H1 (cell line): ENCODE measurements around the gene ZAP70. TPM values are rescaled to one million over a fixed set of nuclear protein-coding genes. Genes with fewer than 3 reads are reported as not detected.

Source experiments
- CTCF ChIA-PET: fragments of 300-600 bp; sonication (Branson Sonifier 250); formaldehyde crosslinking; loops from one replicate; lab custom pipeline; 2021; ENCODE audit not compliant: partially characterized antibody; lab: Charles Lee
- POLR2A ChIA-PET: fragments of 300-600 bp; sonication (Branson Sonifier 250); formaldehyde crosslinking; loops from one replicate; lab custom pipeline; 2021; ENCODE audit warnings: inconsistent platforms; ENCODE audit not compliant: partially characterized antibody; lab: Charles Lee
- DNase-seq, 2 experiments: peaks; one replicate each; pipeline versions ENCODE4 v3.0.0 to v3.0.0-alpha.2; 2010 to 2022; ENCODE audit warnings: low spot score in 2 of 2, low read depth in 1 of 2, mixed read lengths in 1 of 2
- FAIRE-seq: peaks from 2 replicates; lab custom pipeline; 2011; peaks lifted over from hg19 to GRCh38; lab: Jason Lieb, UNC
- H2AFZ ChIP-seq: 2 replicates; pipeline ENCODE4 v1.8.1; 2012; ENCODE audit warnings: low read length, inconsistent platforms
- H2AK5ac ChIP-seq: 2 replicates; pipeline ENCODE4 v1.6.1; 2013; ENCODE audit warnings: low read depth, low read length
- H2BK120ac ChIP-seq: replicated peaks from 2 replicates; pipeline ENCODE3; 2013; ENCODE audit warnings: low read depth, low read length, inconsistent platforms
- H2BK12ac ChIP-seq: 2 replicates; pipeline ENCODE4 v1.6.1; 2013; ENCODE audit warnings: low read depth, low read length
- H2BK15ac ChIP-seq: 2 replicates; pipeline ENCODE4 v1.6.1; 2013; ENCODE audit warnings: low read length
- H2BK20ac ChIP-seq: 2 replicates; pipeline ENCODE4 v1.6.1; 2013; ENCODE audit warnings: low read length
- H2BK5ac ChIP-seq: 2 replicates; pipeline ENCODE4 v1.6.1; 2013; ENCODE audit warnings: low read depth, low read length
- H3K14ac ChIP-seq: 2 replicates; pipeline ENCODE4 v1.6.1; 2013; ENCODE audit warnings: inconsistent platforms; ENCODE audit not compliant: insufficient read length
- H3K18ac ChIP-seq: 2 replicates; pipeline ENCODE4 v1.6.1; 2013; ENCODE audit warnings: low read length; ENCODE audit errors: extremely low read depth
- H3K23ac ChIP-seq: 2 replicates; pipeline ENCODE4 v1.6.1; 2013; ENCODE audit warnings: inconsistent platforms; ENCODE audit not compliant: insufficient read length
- H3K23me2 ChIP-seq: 2 replicates; pipeline ENCODE4 v1.6.1; 2013; ENCODE audit warnings: low read depth, low read length
- H3K27ac ChIP-seq: 2 replicates; pipeline ENCODE4 v1.6.1; 2011; ENCODE audit warnings: low read depth, low read length, inconsistent platforms
- H3K27me3 ChIP-seq, 4 experiments: replicated peaks in 1 of 4; 1 replicate in 1 of 4; 2 replicates in 3 of 4; pipeline versions ENCODE4 v1.6.1 to v1.8.1; 2011 to 2013; ENCODE audit warnings: low read length in 3 of 4, mild to moderate bottlenecking in 3 of 4, inconsistent platforms in 2 of 4, mixed read lengths in 2 of 4, moderate library complexity in 1 of 4; ENCODE audit not compliant: control insufficient read depth in 3 of 4, insufficient read depth in 3 of 4; ENCODE audit errors: extremely low read depth in 1 of 4
- H3K36me3 ChIP-seq, 4 experiments: 2 replicates each; pipeline versions ENCODE4 v1.6.1 to v1.8.1; 2011 to 2013; ENCODE audit warnings: mild to moderate bottlenecking in 4 of 4, low read length in 3 of 4, moderate library complexity in 2 of 4, control low read depth in 1 of 4, inconsistent platforms in 1 of 4; ENCODE audit not compliant: insufficient read depth in 4 of 4, control insufficient read depth in 2 of 4
- H3K4ac ChIP-seq: replicated peaks from 2 replicates; pipeline ENCODE3; 2013; ENCODE audit warnings: low read length, low read depth, mixed read lengths, inconsistent platforms; ENCODE audit not compliant: insufficient read length
- H3K4me1 ChIP-seq, 4 experiments: replicated peaks in 1 of 4; 1 replicate in 1 of 4; 2 replicates in 3 of 4; pipeline versions ENCODE4 v1.6.1 to v1.8.1; 2011 to 2013; ENCODE audit warnings: low read length in 3 of 4, inconsistent platforms in 2 of 4, mixed read lengths in 1 of 4; ENCODE audit not compliant: insufficient read depth in 4 of 4, control insufficient read depth in 3 of 4
- H3K4me2 ChIP-seq, 2 experiments: 2 replicates each; pipeline versions ENCODE4 v1.6.1 to v1.8.1; 2011 to 2013; ENCODE audit warnings: low read depth in 2 of 2, low read length in 2 of 2, control low read depth in 1 of 2, inconsistent platforms in 1 of 2, mild to moderate bottlenecking in 1 of 2; ENCODE audit not compliant: insufficient read depth in 1 of 2
- H3K4me3 ChIP-seq, 4 experiments: fragments of 200-600, 300-600 bp in 1 of 4; sonication (generic), shearing (Covaris generic), sonication (Bioruptor Twin) in 1 of 4; 2 replicates each; pipeline versions ENCODE4 v1.5.1 to v1.8.1; 2011 to 2016; ENCODE audit warnings: low read length in 4 of 4, low read depth in 3 of 4, control low read depth in 2 of 4, inconsistent platforms in 2 of 4, mild to moderate bottlenecking in 2 of 4, mixed read lengths in 1 of 4, moderate library complexity in 1 of 4; ENCODE audit not compliant: insufficient read depth in 2 of 4; ENCODE audit errors: extremely low read depth in 1 of 4
- H3K56ac ChIP-seq: replicated peaks from 2 replicates; pipeline ENCODE3; 2013; ENCODE audit warnings: low read depth, mild to moderate bottlenecking, mixed read lengths, low read length, inconsistent platforms; ENCODE audit not compliant: insufficient read length
- H3K79me1 ChIP-seq: 2 replicates; pipeline ENCODE4 v1.6.1; 2013; ENCODE audit warnings: low read depth, low read length, control low read depth
- H3K79me2 ChIP-seq, 2 experiments: 2 replicates each; pipeline versions ENCODE4 v1.6.1 to v1.8.1; 2012 to 2013; ENCODE audit warnings: low read length in 2 of 2, mild to moderate bottlenecking in 2 of 2, inconsistent platforms in 1 of 2; ENCODE audit not compliant: insufficient read depth in 2 of 2, control insufficient read depth in 1 of 2
- H3K9ac ChIP-seq, 4 experiments: replicated peaks in 1 of 4; 1 replicate in 1 of 4; 2 replicates in 3 of 4; pipeline versions ENCODE4 v1.6.1 to v1.8.1; 2011 to 2013; ENCODE audit warnings: low read depth in 3 of 4, low read length in 3 of 4, control low read depth in 2 of 4, mild to moderate bottlenecking in 2 of 4, moderate library complexity in 2 of 4, inconsistent platforms in 1 of 4; ENCODE audit errors: extremely low read depth in 1 of 4
- H3K9me3 ChIP-seq, 2 experiments: 2 replicates each; pipeline versions ENCODE4 v1.6.1 to v1.8.1; 2012 to 2013; ENCODE audit warnings: mild to moderate bottlenecking in 2 of 2, moderate library complexity in 2 of 2, control low read depth in 1 of 2, inconsistent platforms in 1 of 2, low read depth in 1 of 2, low read length in 1 of 2, mixed read lengths in 1 of 2; ENCODE audit not compliant: insufficient read depth in 2 of 2
- H4K20me1 ChIP-seq, 2 experiments: replicated peaks in 1 of 2; 2 replicates each; pipeline versions ENCODE3 to v1.8.1; 2011 to 2013; ENCODE audit warnings: inconsistent platforms in 2 of 2, low read length in 2 of 2, mild to moderate bottlenecking in 1 of 2; ENCODE audit not compliant: insufficient read depth in 2 of 2, control insufficient read depth in 1 of 2
- H4K5ac ChIP-seq: 2 replicates; pipeline ENCODE4 v1.6.1; 2013; ENCODE audit warnings: low read length, low read depth, mixed read lengths, inconsistent platforms; ENCODE audit not compliant: insufficient read length
- H4K8ac ChIP-seq: 2 replicates; pipeline ENCODE4 v1.8.0; 2013; ENCODE audit warnings: mild to moderate bottlenecking, moderate library complexity, low read length, inconsistent platforms; ENCODE audit not compliant: insufficient read depth; ENCODE audit errors: extremely low read depth
- H4K91ac ChIP-seq: replicated peaks from 2 replicates; pipeline ENCODE3; 2013; ENCODE audit warnings: low read length, mixed read lengths, inconsistent platforms; ENCODE audit not compliant: insufficient read length
- CTCF ChIP-seq, 3 experiments: IDR thresholded peaks; 1 replicate in 2 of 3; 2 replicates in 1 of 3; pipeline versions ENCODE4 v1.5.1 to v1.6.1; 2011; ENCODE audit warnings: low read length in 3 of 3, mild to moderate bottlenecking in 3 of 3, inconsistent platforms in 2 of 3, low read depth in 1 of 3, moderate library complexity in 1 of 3; ENCODE audit not compliant: insufficient read depth in 1 of 3; ENCODE audit errors: control extremely low read depth in 1 of 3
- RAD21 ChIP-seq, 2 experiments: IDR thresholded peaks in 1 of 2; conservative IDR thresholded peaks in 1 of 2; 2 replicates each; pipeline ENCODE4 v1.6.1; 2011; ENCODE audit warnings: low read depth in 2 of 2, low read length in 2 of 2, improper control_type of control experiment in 1 of 2, inconsistent platforms in 1 of 2, mild to moderate bottlenecking in 1 of 2, moderate library complexity in 1 of 2
- TCF12 ChIP-seq: IDR thresholded peaks from 2 replicates; pipeline ENCODE4 v1.6.1; 2011; ENCODE audit warnings: low read depth, mild to moderate bottlenecking, low read length
- YY1 ChIP-seq: IDR thresholded peaks from 2 replicates; pipeline ENCODE4 v1.6.1; 2011; ENCODE audit warnings: low read depth, mild to moderate bottlenecking, low read length
- WGBS, 2 experiments: shearing (Covaris generic) in 1 of 2; methylation state at CpG; one replicate each; pipeline versions ENCODE4 v1.1.6 to v1.1.7; 2013 to 2015; ENCODE audit warnings: low lambda C conversion rate in 2 of 2, mixed read lengths in 2 of 2, inconsistent platforms in 1 of 2, low coverage in 1 of 2, missing lambda C conversion rate in 1 of 2; ENCODE audit not compliant: insufficient replicate concordance in 2 of 2, insufficient coverage in 1 of 2, insufficient read length in 1 of 2; ENCODE audit errors: extremely low coverage in 1 of 2, missing lambda C conversion rate in 1 of 2; 5-methylcytosine and 5-hydroxymethylcytosine counted together
- polyA plus RNA-seq, 7 experiments: library from polyadenylated mRNA; depleted of rRNA in 3 of 7; stranded (reverse) in 5 of 7; unstranded in 2 of 7; fragments of >200 nt in 5 of 7; fragments of 200-250 nt in 2 of 7; gene quantifications; 1 replicate in 5 of 7; 2 replicates in 1 of 7; 4 replicates in 1 of 7; pipeline versions ENCODE4 v1.2.1 to v1.2.3, GENCODE V29; 2011 to 2013; ENCODE audit warnings: missing spikeins in 2 of 7, mixed read lengths in 2 of 7
- total RNA-seq: library from RNA; stranded (reverse); fragmentation: NEBNext Ultra II Directional; extraction: Animal tissue kit (Norgen Biotek cat#: 25700); gene quantifications from 2 replicates; pipeline ENCODE4 v1.2.1, GENCODE V29; 2021

Gene ZAP70
- total and polyA plus RNA-seq, 2 of the 8 experiments (the other 6 are each of a cell fraction or from before 2014, with no cell fraction given), result 0.15 TPM; not detected in 1

- peak; percentile 80 for FAIRE-seq
- no peaks in the 10 kb centered on the region for H3K79me1 ChIP-seq
- no peak overlapping the region for H3K27ac ChIP-seq
- no peak overlapping the region for H4K5ac ChIP-seq
- TF ChIP-seq YY1 (peak; percentile 84), CTCF (IDR thresholded peaks at IDR 0.05; ENCODE audit: control extremely low read depth in 1 of 3, insufficient read depth in 1 of 3, low read depth in 1 of 3, low read length in 3 of 3) (peak; percentile 80 to 98 (median 88)), RAD21 (IDR thresholded peaks at IDR 0.05 in 1 of 2, conservative IDR thresholded peaks at IDR 0.05 in 1 of 2; ENCODE audit: low read depth in 2 of 2, low read length in 2 of 2) (peak; percentile 97 to 100), TCF12 (no peak)
- TF ChIP-seq, all 59 proteins: peak for 3
- Histone ChIP-seq H4K20me1 (no peaks in the 10 kb centered on the region), H3K18ac (no peak overlapping the region), H4K91ac (no peak overlapping the region), H2BK12ac (no peak overlapping the region), H2BK20ac (no peak overlapping the region), H3K4ac (no peak overlapping the region), H2AK5ac (no peak overlapping the region), H3K9me3 (no peaks in the 10 kb centered on the region), H3K23me2 (no peaks in the 10 kb centered on the region), H2BK15ac (no peak overlapping the region), H3K4me2 (no peak overlapping the region), H3K56ac (no peak overlapping the region), H4K8ac (no peak overlapping the region), H3K79me2 (no peaks in the 10 kb centered on the region), H3K4me1 (peaks cover 0 to 2% (median 0%) of the 10 kb centered on the region in 4 experiments; a peak in 2 of 7 replicates), H3K36me3 (no peaks in the 10 kb centered on the region), H2BK5ac (no peak overlapping the region), H3K9ac (no peak overlapping the region), H3K23ac (no peak overlapping the region), H3K14ac (no peak overlapping the region), H2BK120ac (no peak overlapping the region), H3K27me3 (no peaks in the 10 kb centered on the region; a peak in 1 of 7 replicates), H2AFZ (no peak overlapping the region), H3K4me3 (no peak overlapping the region)
- DNase-seq, result peak; percentile 67 to 95
- POLR2A ChIA-PET, result interaction anchor here (0.8 to 4.9 kb wide), 4 partner anchors 33 to 107 kb away, joined by 3 to 16 read pairs (median 4); partner anchors contain the start of gene ACTR1B
- 40% methylated on average over 14 of the region's 14 CpGs; no CpG with 5 or more reads in 1 of the 2 experiments for WGBS, 2 experiments
- CTCF ChIA-PET, result interaction anchor here (0.5 to 9.0 kb wide), 26 partner anchors 11 to 1632 kb away, joined by 3 to 202 read pairs (median 6); partner anchors contain the start of genes ACTR1B, ANKRD36B, C2orf92 and COX5B
These were observed 15.8 kb upstream of the ZAP70 start for GRCh38 chr2:97697252-97698235.
